ENCODE results near the gene CLDN19.
"Not testable (repeated sequence)": the region's sequence is repeated elsewhere in the genome, so short reads cannot be mapped to it uniquely, and the experiment has no call there.

The CLDN19 gene

DNA sequence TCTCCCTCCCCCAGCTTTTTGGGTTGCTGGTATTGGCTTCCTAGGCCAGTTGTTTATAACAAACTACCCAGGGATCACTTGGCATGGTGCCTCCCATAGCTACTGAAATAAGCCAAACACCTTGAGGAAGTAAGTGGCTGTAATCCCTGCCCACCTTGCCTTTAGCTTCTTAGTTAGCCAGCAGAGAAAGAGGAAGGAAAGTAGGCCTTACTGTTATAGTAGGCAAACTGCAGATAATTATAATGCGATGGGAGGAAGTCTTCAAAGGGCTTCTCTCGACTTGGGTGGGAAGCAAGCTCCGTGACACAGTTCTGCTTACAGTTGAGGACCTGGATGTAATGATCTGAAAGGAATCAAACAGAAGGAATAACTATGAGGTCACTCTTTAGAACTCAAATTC is 18.6 kb upstream of the CLDN19 start:
- no peak for DNase-seq

DNA sequence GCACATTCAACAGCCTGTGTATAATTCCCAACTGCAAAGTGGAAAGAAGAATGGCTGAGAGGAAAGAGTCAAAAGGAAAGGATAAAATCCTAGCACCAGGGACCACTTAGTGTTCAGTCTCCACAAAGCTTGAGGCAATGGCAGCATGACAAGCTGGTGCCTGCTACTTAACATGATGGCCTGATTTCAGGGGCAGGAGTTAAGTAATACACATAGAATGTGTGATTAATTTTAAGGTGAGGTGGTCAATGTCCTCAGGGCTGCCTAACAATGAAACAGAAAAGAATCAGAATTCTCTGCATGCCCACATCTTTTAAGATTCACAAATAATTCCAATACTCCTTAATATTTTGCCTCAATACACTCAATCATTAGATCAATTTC is 17.8 kb upstream of the CLDN19 start:
- no peak for DNase-seq

DNA sequence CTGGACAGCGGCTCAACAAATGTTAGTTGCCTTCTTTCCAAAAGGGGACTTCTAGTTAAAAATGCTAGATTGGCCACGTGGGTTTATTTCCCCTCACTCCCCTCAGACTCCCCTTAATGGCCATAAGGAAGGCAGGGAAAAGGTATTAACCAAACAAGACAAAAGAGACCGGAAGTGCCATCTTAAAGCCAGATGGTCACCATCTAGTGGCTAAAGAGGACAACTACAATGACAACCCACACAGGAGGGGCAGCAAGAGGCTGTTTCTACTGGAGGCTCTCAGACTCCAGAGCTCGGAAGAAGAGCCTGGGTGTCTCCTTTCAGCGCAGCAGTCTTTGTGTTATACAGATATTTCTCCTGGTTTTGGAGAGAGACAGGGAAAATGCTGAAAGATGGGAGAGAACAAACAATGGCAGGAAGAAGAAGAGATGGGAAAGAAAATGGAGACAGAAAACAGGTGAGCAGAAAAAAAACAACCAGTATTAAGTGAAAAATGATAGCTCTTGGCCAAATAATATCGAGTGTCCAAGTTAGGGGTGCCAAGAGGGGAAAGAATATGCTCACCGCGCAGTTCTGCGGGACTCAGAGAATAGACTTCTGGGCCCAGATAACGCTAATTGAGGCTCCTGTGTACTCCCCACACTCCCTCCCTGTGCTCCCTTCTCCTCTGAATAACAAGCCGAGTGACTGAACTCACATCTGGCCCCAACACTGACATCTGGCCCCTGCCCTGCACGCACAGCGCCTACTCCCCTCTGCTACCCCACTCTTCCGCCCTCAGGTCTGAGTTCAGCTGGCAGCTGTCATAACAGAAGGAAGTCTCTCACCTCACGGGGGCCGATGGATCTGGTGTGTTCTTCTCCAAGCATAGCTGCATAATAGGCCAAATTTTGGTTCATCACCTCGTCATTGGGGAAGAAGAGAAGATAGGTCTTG is 17.2 kb upstream of the CLDN19 start:
- no peak for DNase-seq

DNA sequence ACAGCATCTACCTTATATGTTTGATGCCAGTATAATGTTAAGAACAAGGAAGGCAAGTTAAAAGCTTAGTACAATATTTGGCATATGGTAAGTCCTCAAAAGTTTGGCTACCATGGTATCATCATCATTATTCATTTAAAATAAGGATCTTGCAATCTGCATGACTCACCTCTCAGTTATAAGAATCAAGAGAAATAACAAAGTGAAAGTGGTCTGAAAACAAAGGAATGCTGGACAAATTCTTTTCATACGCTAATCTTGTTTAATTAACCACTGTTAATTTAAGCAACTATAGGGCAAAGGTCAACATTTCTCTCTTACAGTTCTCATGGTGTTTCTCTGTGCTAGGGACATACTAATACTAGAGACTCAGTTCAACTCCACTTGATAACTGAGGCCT is 13.0 kb upstream of the CLDN19 start:
- no peak for DNase-seq

DNA sequence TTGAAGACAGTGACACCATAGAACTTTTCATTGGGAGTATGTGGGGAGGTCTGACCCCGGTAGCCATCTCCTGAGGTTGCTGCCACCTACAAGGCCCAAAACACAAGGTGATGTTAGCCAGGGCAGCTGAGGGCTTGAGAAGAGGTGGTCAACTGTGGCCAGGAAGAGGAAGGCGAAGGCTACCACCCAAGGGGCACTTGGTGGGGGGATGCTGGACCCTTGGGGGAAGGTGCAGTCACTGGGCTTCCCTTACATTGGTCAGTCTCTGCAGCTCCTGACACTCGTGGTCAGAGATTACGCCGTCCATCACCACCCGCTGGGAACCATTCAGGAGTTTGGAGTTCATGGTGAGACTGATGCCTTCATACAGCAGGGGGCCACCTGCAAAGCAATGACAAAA is 12.2 kb upstream of the CLDN19 start:
- no peak for DNase-seq

DNA sequence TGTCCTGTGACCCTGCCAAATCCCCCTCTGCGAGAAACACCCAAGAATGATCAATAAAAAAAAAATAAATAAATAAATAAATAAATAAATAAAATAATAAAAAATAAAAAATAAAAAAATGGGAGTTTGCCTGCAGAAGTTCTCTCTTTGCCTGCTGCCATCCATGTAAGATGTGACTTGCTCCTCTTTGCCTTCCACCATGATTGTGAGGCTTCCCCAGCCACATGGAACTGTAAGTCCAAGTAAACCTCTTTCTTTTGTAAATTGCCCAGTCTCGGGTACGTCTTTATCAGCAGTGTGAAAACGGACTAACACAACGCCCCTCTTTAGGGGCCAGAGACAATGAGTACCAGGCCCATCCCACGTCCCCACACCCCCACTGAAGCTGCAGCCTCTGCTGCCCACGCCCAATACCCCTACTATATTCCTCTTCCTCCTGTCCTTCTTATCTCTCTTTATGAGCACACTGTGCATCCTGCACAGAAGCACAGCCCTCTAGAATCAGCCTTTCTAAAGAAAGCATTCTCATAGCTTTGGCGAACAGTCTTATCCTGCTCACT is 11.6 kb upstream of the CLDN19 start:
- not testable (repeated sequence) for DNase-seq

DNA sequence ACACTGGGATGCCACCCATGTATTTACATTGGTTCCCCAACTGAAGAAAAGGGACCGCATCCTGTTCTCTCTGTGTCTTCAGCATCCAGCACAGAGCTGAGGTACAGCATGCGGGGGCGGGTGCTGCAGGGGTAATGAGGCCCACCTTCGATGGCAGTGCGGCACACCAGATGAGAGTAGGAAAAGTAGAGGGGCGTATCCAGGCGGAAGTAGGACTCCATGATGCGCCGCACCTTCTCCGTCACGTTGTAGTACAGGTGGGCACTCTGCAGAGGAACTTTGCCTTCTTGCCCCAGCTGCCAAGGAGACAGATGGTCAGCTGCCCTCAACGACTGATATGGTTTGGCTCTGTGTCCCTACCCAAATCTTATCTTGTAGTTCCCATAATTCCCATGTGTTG is 10.0 kb upstream of the CLDN19 start:
- no peak for DNase-seq

DNA sequence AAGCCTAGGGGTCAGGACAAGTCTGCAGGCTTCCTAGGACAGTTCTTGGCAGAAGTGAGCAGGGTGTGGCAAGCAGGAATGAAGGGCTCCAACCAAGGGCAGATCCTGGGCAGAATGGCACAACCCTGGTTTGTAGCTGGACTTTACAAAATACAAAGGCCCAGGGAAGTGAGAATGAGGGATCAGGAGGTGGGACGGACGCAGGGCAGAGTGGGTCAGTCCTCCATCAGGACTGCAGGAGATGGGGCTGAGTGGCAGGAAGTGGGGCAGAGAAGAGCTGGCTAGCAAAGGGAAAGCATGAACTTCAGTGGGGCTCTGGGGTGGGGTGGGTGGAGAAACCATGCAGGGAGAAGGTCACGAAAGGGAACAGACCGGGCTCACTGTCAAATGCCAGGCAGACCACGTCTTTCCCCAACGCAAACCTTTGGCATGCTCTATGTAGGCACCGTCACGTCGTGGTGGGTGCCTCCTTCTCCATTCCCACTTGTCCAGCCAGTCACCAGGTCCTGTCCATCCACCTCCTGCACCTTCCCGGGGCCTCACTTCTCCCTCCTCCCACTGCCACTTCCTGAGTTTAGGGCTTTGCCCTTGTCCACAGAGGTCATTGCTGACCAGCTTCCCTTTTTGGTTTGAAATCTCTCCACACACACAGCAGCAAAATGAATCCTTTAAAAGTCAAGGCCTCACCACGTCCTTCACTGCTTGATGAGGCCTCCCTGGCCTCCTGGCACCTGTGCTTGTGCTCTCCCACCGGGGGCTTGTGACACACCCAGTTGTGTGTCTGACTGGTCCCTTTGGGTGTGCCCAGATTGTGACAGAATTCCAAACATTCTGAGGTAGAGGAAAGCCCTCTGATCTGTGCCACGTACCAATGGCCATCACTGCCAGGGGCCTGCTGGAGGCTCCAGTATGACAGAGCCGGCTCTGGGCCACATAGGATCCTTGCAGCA is 8.7 kb upstream of the CLDN19 start:
- DNase-seq: no peak

DNA sequence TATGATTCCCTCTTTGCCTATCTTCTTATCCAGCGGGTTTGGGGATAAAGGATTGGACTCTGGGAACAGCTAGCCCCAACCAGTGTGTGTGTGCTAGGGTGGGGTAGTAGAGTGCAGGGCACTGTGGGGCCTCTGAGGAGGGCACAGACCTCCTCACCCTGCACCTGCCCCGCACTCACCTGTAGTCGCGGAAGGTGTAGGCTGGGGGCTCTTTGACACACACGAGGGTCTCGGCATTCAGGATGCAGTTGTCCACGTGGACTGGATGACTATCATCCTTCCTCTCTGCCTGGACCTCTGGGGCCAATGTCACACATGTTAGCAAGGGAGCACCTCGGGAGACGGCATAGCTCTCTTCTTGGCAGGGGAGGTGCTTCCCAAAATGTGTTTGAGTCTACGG is 8.0 kb upstream of the CLDN19 start:
- DNase-seq: no peak

DNA sequence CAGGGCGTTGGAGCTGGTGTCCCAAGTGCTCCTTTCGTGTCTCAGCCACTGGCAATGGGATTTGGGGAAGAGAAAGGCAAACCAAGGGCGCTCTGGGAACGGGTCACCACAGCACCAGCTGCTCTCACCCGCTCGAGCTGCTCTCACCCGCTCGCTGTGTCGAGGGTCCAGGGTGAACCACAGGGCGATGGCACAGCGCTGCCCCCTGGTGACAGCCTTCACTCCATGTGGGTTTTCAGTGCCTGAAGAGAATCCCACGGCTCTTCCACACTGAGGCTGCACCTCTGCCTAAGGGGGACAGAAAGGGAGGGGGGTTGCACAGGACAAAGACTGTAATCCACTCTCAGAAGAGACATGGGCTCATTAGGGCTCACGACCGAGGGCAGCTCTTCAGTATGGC is 7.1 kb upstream of the CLDN19 start:
- peak; percentile 6 to 43 (median 27) for DNase-seq

DNA sequence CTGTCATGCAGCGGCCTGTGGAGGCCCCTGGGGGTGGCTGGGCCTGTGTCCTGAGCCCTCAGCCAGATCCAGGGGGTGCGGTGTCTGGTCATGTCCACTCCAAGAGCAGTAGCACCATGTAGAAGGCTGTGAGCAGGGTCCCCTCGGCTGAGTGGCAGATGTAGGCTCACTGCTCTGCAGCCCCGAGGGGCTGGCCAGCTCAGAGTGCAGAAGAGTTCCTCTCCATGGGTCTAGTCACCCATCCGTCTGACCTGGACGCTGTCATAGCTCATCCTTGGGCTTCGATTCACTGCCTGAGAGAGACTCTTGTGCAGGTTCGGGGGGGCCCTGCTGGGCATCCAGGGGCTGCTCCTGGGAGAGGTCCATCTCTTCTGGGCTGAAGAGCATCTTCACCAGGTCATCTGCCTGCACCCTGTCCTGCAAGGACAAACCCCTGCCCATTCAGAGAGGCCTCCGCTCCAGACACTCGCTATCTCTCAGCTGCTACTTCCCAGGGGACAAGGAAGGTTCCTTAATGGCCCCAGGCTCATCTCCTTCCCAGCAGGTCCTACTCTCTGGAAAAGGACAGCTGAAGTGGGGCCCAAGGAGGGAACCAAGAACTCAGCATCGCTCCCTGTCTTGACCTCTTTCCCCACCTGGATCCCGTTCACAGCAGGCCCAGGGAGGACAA is 6.5 kb upstream of the CLDN19 start:
- DNase-seq: no peak

DNA sequence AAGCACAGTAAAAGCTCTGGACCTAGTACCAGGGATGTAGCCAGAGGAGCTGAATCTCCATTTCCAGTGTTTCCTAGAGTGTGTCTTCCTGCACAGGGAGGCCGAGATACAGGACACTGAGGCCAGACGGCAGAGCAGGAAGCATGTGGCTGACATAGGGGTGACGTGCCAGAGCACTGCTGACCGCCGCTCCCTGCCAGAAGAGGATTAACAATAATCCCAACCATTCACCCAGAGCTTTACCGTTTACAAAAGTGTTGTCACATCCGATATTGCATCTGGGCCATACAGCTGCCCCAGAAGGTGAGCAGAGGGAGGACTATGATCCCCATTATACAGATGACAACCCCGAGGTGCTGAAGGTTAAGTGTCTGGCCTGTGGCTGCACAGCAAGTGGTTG is 5.8 kb upstream of the CLDN19 start:
- DNase-seq: no peak

DNA sequence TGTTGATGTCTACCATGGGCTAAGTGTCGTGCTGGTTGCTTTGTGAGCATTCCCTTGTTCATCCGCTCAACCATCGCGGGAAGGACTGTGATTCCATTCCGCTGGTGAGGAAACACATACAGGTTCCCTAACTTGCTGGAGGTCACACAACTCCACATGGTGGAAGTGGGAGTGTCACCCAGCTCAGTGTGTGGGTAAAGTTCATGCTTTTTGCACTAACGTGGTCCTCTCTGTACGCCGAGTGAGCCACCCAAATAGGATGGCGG is 4.0 kb upstream of the CLDN19 start:
- DNase-seq: no peak

DNA sequence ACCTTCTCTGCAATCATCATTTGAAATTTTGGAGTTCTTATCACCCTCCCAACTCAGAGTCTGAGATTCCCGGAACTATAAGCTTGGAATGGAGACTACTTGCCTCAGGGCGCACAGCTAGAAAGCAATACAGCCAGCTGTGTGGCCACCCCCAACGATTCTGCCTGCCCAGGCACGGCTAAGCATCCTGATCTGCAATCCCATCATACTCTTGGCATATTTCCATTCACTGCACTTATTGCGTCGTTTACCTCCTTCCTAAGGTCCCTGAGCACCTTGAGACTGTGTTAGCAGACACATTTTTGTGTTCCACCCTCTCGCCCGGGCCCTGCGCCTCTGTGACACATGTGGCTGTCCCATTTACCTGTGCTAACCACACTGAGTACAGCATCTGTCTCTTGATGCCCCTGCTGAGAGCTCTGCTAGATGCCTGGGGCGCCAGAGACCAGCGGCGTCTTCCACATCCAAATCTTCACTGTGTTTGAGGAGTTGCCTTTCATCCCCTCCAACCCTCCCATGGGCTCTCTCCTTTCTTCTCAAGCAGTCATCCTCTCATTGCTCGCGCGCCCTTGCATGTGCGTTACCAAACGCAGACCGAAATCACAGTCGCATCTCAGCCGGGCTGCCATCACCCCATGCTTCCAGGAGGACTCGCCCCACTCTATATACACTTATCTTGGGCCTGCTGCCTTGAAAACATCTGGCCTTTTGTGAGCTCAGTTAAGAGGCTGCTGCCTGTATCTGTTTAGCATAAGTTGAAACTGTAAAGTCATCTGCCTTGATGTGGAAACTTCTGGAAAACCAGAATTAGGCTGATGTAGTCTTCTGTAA is 3.5 kb upstream of the CLDN19 start:
- no peak for DNase-seq

DNA sequence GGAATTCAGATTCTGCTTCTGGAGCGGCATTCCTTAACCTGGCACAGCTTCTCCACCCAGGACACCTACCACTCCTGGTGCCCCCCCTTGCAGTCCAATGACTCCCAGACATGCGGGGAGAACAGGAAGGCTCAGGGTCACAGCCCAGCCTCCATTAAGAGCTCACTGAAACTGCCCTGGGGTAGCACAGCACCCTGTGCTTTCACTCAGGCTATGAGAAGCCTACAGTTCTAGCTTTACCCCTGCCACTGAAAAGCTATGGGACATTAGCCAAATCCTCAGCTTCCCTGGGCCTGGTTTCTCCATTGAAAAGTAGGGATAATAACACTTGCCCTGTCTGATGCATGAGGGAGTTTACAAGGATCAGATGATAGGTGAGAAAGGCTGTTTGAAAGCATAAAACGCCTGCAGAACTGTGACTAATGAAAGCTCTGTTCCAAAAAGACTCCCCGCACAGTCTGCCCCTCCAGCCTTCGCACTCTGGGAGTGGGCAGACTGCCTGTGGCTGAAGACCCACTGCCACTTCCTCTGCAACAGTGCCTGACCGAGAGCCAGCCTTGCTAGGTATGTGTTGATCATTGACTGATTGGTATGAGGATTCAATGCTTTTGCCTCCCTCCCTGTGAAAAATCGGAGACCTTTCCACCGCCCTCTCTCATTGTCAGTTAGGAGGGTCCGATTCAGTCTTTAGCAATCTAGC is 2.7 kb upstream of the CLDN19 start:
- no peak for DNase-seq

DNA sequence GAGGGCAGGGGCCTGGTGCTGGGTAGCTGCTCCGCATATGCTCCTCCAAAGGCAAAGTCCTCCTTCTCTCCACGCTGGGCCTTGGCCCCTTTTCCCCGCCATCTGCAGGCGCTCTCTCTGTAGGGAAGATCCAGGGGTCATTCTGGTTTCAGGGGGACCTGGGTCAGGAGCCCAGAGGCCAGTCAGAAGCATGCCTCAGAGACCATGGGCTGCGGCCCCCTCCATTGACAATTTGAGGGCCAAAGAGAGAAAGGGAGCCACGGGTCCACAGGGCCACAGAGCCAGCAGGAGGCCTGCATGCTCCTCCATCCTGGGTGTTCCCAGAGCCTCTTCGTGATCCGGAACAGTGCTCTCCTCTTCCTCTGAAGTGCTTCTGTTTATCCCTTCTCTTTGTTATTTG is 2.1 kb upstream of the CLDN19 start:
- no peak for DNase-seq

DNA sequence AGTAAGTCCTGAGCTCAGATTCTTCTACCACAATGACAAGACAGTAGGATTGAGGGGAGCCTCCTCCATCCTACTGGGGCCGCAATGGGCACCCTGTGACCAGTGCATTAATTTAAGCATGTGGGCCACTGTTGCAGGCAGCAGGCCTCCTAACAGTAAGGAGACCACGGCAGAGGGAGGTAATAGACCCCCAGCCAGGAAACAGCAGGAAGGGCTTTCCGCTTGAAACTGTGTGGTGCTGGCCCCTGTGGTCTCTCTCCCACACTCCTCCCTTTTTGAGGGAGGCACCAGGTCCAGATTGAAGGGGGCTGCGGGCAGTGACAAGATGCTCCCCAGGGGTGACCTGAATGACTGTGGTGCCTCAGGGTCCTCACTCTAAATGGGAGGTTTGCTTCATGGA is 1.7 kb upstream of the CLDN19 start:
- DNase-seq: no peak

DNA sequence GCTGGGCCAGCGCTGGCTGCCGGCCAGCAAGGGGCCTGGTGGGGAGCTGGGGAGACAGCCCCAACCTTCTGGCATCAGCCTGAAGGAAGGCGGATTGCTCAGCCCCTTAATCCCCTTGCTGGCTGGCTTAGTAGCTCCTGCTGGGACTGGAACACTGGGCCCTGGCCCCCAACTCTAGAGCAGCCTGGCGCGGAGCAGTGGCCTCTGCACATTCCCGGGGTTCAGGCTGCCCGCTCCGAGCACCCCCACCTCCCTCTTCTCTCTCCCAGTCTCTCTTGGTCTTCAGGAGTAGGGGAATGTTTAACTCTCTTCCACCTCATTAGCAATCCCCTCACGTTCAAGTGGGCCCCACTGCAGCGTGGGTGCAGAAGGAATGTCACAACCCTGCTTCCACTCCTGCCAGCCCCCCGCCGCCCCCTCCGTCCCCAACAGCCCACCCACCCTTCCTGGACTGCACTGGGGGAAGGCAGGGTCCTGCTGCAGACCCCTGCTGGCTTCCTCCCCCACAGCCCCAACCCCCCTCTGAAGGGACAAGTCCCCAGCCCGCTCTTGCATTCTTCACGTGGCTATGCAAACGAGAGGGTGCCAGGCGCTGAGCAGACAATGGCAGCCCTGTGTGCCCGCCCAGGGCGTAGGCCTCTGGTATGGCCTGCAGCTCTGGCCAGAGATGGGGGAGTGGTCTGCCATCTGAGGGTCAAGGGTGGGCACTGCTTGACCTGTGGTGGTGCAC is 980 bp upstream of the CLDN19 start:
- no peak for DNase-seq

DNA sequence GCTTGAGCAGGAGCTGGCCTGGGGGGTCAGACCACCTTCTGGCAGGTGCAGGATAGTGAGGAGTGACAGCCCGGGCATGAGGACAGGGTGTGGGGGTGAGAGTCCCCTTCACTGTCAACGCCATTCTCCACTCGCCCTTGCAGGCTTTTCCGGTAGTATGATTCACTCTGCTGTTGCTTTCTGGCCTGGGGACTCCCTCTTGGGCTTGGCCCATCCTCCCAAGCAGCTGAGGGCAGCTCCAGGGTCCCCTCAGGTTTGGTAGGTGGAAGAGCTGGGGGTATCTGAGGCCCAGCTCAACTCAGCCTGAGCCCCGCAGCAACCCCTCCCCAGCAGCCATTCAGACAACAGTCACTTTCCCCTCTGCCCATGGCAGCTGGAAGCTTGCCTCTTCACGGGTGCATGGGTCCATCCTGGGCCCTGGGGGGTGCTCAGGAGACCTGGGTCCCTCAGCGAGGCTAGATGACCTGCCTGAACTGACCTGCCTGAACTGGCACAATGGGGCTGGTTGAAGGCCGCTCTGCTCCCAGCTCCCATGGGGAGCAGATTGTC is 1.3 kb downstream of the CLDN19 start:
- DNase-seq: no peak

DNA sequence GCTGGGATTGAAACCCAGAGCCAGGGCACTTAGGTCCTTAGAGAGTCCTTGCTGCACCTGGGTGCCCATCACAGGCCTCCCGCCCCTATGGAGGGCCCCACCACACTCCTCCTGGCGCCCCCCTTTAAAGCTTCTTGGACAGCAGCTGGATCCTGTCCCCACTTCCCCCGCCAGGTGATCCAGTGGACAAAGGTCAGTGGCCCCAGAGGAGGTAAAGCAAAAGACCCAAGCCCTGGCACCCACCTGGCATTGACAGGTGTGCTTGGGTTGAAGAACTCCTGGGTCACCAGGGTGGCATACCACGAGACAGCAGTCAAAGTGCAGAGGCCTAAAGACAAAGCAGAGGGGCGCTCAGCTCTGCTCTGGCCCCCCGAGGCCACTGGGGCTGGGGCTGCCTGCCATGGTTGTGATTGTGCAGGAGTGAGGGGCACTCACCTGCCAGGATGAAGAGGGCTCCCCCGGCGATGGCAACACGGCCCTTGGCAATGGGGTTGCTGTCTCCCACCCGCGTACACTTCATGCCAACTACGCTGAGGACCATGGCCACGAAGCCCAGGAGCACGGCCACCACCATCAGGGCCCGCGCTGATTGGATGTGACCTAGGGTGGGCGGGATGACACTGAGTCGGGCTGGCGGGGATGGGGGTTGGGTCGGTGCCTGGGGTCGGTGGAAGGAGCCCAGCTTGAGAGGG is 1.9 kb downstream of the CLDN19 start:
- no peak for DNase-seq

All from activated naive CD4-positive, alpha-beta T cell (primary cell).